Measurements from ENCODE around the gene IPCEF1. TPM values are rescaled to one million over a fixed set of nuclear protein-coding genes. Genes with fewer than 3 reads are reported as not detected.

Gene IPCEF1
- polyA plus RNA-seq, 2 of the 4 experiments (the other 2 are of a cell fraction), result 0.01 TPM; not detected in 1

- Histone ChIP-seq H3K4me1 (0 out of 3 replicates have a peak, but pooled peaks cover 5% of the 10 kb centered on the region), H3K9me3 (no peaks in the 10 kb centered on the region), H3K4me3 (no peak overlapping the region), H3K27ac (no peak overlapping the region), H3K4me2 (no peak overlapping the region)
- no peak for ATAC-seq
- TF ChIP-seq ZC3H11A (IDR thresholded peaks at IDR 0.05), result no peak
- no peak for TF ChIP-seq RARB (CRISPR knock-in tag; IDR thresholded peaks at IDR 0.05)
- no peak for TF ChIP-seq MAX (IDR thresholded peaks at IDR 0.05)
- TF ChIP-seq ZNF302 (CRISPR knock-in tag; IDR thresholded peaks at IDR 0.05), result no peak
- TF ChIP-seq ELK1 (IDR thresholded peaks at IDR 0.05; ENCODE audit: low read depth, low read length), result no peak
- TF ChIP-seq NFE2L2 (conservative IDR thresholded peaks at IDR 0.05; ENCODE audit: low read length), result no peak
- no peak for TF ChIP-seq HOXB13 (CRISPR knock-in tag; IDR thresholded peaks at IDR 0.05; ENCODE audit: low read depth)
- TF ChIP-seq ESRRA (IDR thresholded peaks at IDR 0.05; ENCODE audit: borderline replicate concordance, low read length), result no peak
- TF ChIP-seq RCOR1 (IDR thresholded peaks at IDR 0.05; ENCODE audit: low read depth, low read length), result no peak
- TF ChIP-seq CEBPB (IDR thresholded peaks at IDR 0.05), result no peak
- TF ChIP-seq TP53 (CRISPR knock-in tag; IDR thresholded peaks at IDR 0.05), result no peak
- TF ChIP-seq RAD21 (conservative IDR thresholded peaks at IDR 0.05 in 1 of 2, IDR thresholded peaks at IDR 0.05 in 1 of 2), result no peak
- no peak for TF ChIP-seq CBX8 (IDR thresholded peaks at IDR 0.05)
- no peak for TF ChIP-seq CBX2 (IDR thresholded peaks at IDR 0.05; ENCODE audit: borderline replicate concordance, low read depth)
- TF ChIP-seq POLR2AphosphoS2 (conservative IDR thresholded peaks at IDR 0.05; ENCODE audit: low read length), result no peak
- no peak for TF ChIP-seq KDM1A (IDR thresholded peaks at IDR 0.05; ENCODE audit: low read depth)
- no peak for TF ChIP-seq ZFP36 (IDR thresholded peaks at IDR 0.05; ENCODE audit: borderline replicate concordance, partially characterized antibody)
- no peak for DNase-seq (ENCODE audit: low read depth in 1 of 2, low spot score in 1 of 2)
- ChIA-PET POLR2A (no interaction called here), CTCF (no interaction called here)
- FAIRE-seq, result no peak
- WGBS (ENCODE audit: missing lambda C conversion rate), result 96% methylated on average over 6 of the region's 6 CpGs
Measured at GRCh38 chr6:154395878-154396277, 39.3 kb upstream of the IPCEF1 start.

- Histone ChIP-seq H3K9me3 (no peaks in the 10 kb centered on the region), H3K4me1 (0 out of 3 replicates have a peak, but pooled peaks cover 5% of the 10 kb centered on the region), H3K4me2 (no peak overlapping the region), H3K27ac (no peak overlapping the region), H3K4me3 (no peak overlapping the region)
- ChIA-PET POLR2A (no interaction called here), CTCF (interaction anchor here (1.2 kb wide), 1 partner anchor 13 kb away, joined by 3 read pairs; no protein-coding TSS in a partner anchor)
- FAIRE-seq (no peak), ATAC-seq (no peak), DNase-seq (ENCODE audit: low read depth in 1 of 2, low spot score in 1 of 2) (no peak)
- TF ChIP-seq REST (IDR thresholded peaks at IDR 0.05) (no peak), CHD4 (IDR thresholded peaks at IDR 0.05; ENCODE audit: borderline replicate concordance) (no peak), BHLHE40 (IDR thresholded peaks at IDR 0.05; ENCODE audit: low read depth, low read length) (no peak), POLR2A (IDR thresholded peaks at IDR 0.05; ENCODE audit: low read length) (no peak), ELK1 (IDR thresholded peaks at IDR 0.05; ENCODE audit: low read depth, low read length) (no peak), HEYL (CRISPR knock-in tag; IDR thresholded peaks at IDR 0.05) (no peak), E2F6 (IDR thresholded peaks at IDR 0.05; ENCODE audit: borderline replicate concordance, low read depth) (no peak), EHF (CRISPR knock-in tag; IDR thresholded peaks at IDR 0.05) (no peak), CHD2 (IDR thresholded peaks at IDR 0.05; ENCODE audit: low read length, partially characterized antibody) (no peak), HDAC2 (IDR thresholded peaks at IDR 0.05) (no peak), CTCF (IDR thresholded peaks at IDR 0.05) (no peak), HOXB13 (CRISPR knock-in tag; IDR thresholded peaks at IDR 0.05; ENCODE audit: low read depth) (no peak), MYC (IDR thresholded peaks at IDR 0.05; ENCODE audit: borderline replicate concordance, low read length) (no peak), POLR2AphosphoS2 (conservative IDR thresholded peaks at IDR 0.05; ENCODE audit: low read length) (no peak), HOXB5 (CRISPR knock-in tag; IDR thresholded peaks at IDR 0.05) (no peak), KDM5A (IDR thresholded peaks at IDR 0.05) (no peak), ZC3H11A (IDR thresholded peaks at IDR 0.05) (no peak)
Measured at GRCh38 chr6:154395316-154395715, 38.7 kb upstream of the IPCEF1 start.
